ES-I3 (cell line): ENCODE measurements around the gene SRPK2.

Source experiments
- H3K36me3 ChIP-seq: 2 replicates; pipeline ENCODE4 v1.6.1; 2013; ENCODE audit warnings: mild to moderate bottlenecking, low read length, control low read depth, moderate library complexity; ENCODE audit not compliant: insufficient read depth
- H3K4me1 ChIP-seq: 2 replicates; pipeline ENCODE4 v1.6.1; 2013; ENCODE audit warnings: mild to moderate bottlenecking, control low read depth, low read length; ENCODE audit not compliant: insufficient read depth
- H3K9ac ChIP-seq: 2 replicates; pipeline ENCODE4 v1.6.1; 2013; ENCODE audit warnings: low read depth, mild to moderate bottlenecking, low read length, moderate library complexity
- H3K9me3 ChIP-seq: 2 replicates; pipeline ENCODE4 v1.6.1; 2013; ENCODE audit warnings: mild to moderate bottlenecking, low read length, moderate library complexity; ENCODE audit not compliant: control insufficient read depth, insufficient read depth

Gene SRPK2

GRCh38 chr7:105156731-105157130, 232.0 kb downstream of the SRPK2 start:
- Histone ChIP-seq H3K4me1 (no peaks in the 10 kb centered on the region), H3K36me3 (no peaks in the 10 kb centered on the region), H3K9me3 (no peaks in the 10 kb centered on the region), H3K9ac (no peak overlapping the region)

GRCh38 chr7:105154084-105154483, 234.6 kb downstream of the SRPK2 start:
- H3K9ac ChIP-seq, result no peak overlapping the region
- H3K4me1 ChIP-seq, result no peaks in the 10 kb centered on the region
- H3K9me3 ChIP-seq, result no peaks in the 10 kb centered on the region
- H3K36me3 ChIP-seq, result no peaks in the 10 kb centered on the region

GRCh38 chr7:105153531-105153930, 235.2 kb downstream of the SRPK2 start:
- Histone ChIP-seq H3K9ac (no peak overlapping the region), H3K4me1 (no peaks in the 10 kb centered on the region), H3K9me3 (no peaks in the 10 kb centered on the region)

GRCh38 chr7:105151152-105151551, 237.6 kb downstream of the SRPK2 start:
- Histone ChIP-seq H3K9me3 (no peaks in the 10 kb centered on the region), H3K4me1 (no peaks in the 10 kb centered on the region), H3K9ac (no peak overlapping the region), H3K36me3 (no peaks in the 10 kb centered on the region)

More at GRCh38 chr7:105153531-105153930, 235.2 kb downstream of the SRPK2 start:
- H3K36me3 ChIP-seq, result no peaks in the 10 kb centered on the region

GRCh38 chr7:105149827-105150226, 238.9 kb downstream of the SRPK2 start:
- Histone ChIP-seq H3K9ac (no peak overlapping the region), H3K9me3 (no peaks in the 10 kb centered on the region), H3K4me1 (no peaks in the 10 kb centered on the region), H3K36me3 (no peaks in the 10 kb centered on the region)

- H3K9ac ChIP-seq, result no peak overlapping the region
- no peaks in the 10 kb centered on the region for H3K9me3 ChIP-seq
- H3K4me1 ChIP-seq, result no peaks in the 10 kb centered on the region
- H3K36me3 ChIP-seq, result peaks cover 6% of the 10 kb centered on the region
Observed at GRCh38 chr7:105141068-105141467, 247.7 kb downstream of the SRPK2 start.

GRCh38 chr7:105139381-105139780, 249.3 kb downstream of the SRPK2 start:
- Histone ChIP-seq H3K36me3 (peaks cover 6% of the 10 kb centered on the region), H3K9ac (no peak overlapping the region), H3K9me3 (no peaks in the 10 kb centered on the region), H3K4me1 (no peaks in the 10 kb centered on the region)

- no peaks in the 10 kb centered on the region for H3K9me3 ChIP-seq
- H3K36me3 ChIP-seq, result peaks cover 6% of the 10 kb centered on the region; the same call in 1 of the 2 replicates
- H3K4me1 ChIP-seq, result no peaks in the 10 kb centered on the region
- H3K9ac ChIP-seq, result no peak overlapping the region
Observed at GRCh38 chr7:105137898-105138297, 250.8 kb downstream of the SRPK2 start.

- no peaks in the 10 kb centered on the region for H3K9me3 ChIP-seq
- peaks cover 9% of the 10 kb centered on the region; the same call in 1 of the 2 replicates for H3K36me3 ChIP-seq
- H3K4me1 ChIP-seq, result no peaks in the 10 kb centered on the region; the same call in 1 of the 2 replicates
- H3K9ac ChIP-seq, result no peak overlapping the region
Observed at GRCh38 chr7:105136221-105136620, 252.5 kb downstream of the SRPK2 start.

GRCh38 chr7:105133986-105134655, 254.6 kb downstream of the SRPK2 start:
- H3K9ac ChIP-seq, result no peak overlapping the region
- peaks cover 8% of the 10 kb centered on the region; the same call in 1 of the 2 replicates for H3K36me3 ChIP-seq
- no peaks in the 10 kb centered on the region for H3K9me3 ChIP-seq
- no peaks in the 10 kb centered on the region; the same call in 1 of the 2 replicates for H3K4me1 ChIP-seq

- no peak overlapping the region for H3K9ac ChIP-seq
- H3K36me3 ChIP-seq, result peaks cover 4% of the 10 kb centered on the region; the same call in 1 of the 2 replicates
- H3K4me1 ChIP-seq, result no peaks in the 10 kb centered on the region; the same call in 1 of the 2 replicates
- H3K9me3 ChIP-seq, result no peaks in the 10 kb centered on the region
Observed at GRCh38 chr7:105133358-105133757, 255.4 kb downstream of the SRPK2 start.

- H3K36me3 ChIP-seq, result peaks cover 3% of the 10 kb centered on the region; the same call in 1 of the 2 replicates
- no peak overlapping the region for H3K9ac ChIP-seq
- no peaks in the 10 kb centered on the region for H3K9me3 ChIP-seq
- no peaks in the 10 kb centered on the region; the same call in 1 of the 2 replicates for H3K4me1 ChIP-seq
Observed at GRCh38 chr7:105132835-105133234, 255.9 kb downstream of the SRPK2 start.

GRCh38 chr7:105132335-105132734, 256.4 kb downstream of the SRPK2 start:
- H3K9ac ChIP-seq, result no peak overlapping the region

GRCh38 chr7:105131890-105132289, 256.8 kb downstream of the SRPK2 start:
- Histone ChIP-seq H3K9me3 (no peaks in the 10 kb centered on the region), H3K36me3 (peaks cover 3% of the 10 kb centered on the region; the same call in 1 of the 2 replicates), H3K4me1 (no peaks in the 10 kb centered on the region; the same call in 1 of the 2 replicates), H3K9ac (no peak overlapping the region)

More at GRCh38 chr7:105132335-105132734, 256.4 kb downstream of the SRPK2 start:
- Histone ChIP-seq H3K4me1 (no peaks in the 10 kb centered on the region; the same call in 1 of the 2 replicates), H3K9me3 (no peaks in the 10 kb centered on the region), H3K36me3 (peaks cover 3% of the 10 kb centered on the region; the same call in 1 of the 2 replicates)

GRCh38 chr7:105131033-105131656, 257.6 kb downstream of the SRPK2 start:
- no peaks in the 10 kb centered on the region for H3K9me3 ChIP-seq
- no peaks in the 10 kb centered on the region; the same call in 1 of the 2 replicates for H3K4me1 ChIP-seq
- H3K36me3 ChIP-seq, result peaks cover 3% of the 10 kb centered on the region; the same call in 1 of the 2 replicates
- no peak overlapping the region for H3K9ac ChIP-seq
